Measurements from ENCODE around the gene FXYD2.
"Not testable (repeated sequence)": the region's sequence is repeated elsewhere in the genome, so short reads cannot be mapped to it uniquely, and the experiment has no call there.

Gene FXYD2

DNA sequence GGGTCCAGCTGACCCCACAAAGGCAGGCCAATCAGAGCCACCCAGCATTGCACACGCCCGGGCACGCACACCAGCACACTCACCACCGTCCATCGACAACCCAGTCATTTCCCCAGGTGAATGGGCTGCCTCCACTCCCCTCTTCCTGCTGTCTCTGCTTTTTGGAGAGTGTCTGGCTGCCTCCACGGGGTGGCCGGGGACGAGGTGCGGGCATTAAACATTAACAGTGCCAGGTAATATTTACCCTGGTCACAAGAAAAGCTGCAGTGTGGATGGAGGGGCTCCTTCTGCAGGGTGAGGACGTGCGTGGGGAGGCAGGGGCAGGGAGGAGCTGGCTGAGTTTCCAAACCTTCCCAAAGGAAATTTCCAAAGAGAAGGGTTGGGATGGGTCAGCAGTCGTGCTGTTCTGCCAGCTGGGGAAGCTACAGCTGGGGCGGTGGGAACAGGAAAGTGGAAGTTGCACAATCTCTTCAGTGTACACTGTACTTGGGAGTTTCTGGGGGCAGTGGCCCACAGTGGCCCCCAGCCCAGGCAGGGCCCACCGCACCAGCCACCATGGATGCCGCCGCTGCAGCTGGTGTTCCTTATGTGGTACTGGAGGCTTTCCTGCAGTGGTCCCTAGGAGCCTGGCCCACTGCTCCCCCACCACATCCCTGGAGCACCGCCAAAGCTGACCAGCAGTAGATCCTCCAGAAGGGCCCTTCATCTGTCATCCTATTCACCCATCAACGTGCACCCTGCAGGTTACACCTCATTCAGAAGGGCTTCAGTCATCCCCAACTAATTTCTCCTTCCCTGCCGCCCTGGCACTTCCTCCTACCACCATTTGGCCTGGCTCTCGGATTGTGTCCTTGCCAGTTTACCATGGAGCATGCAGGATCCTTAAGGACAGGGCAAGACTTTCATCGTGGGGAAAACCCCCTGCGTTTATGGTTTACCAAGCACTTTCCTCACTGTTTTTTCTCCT is at the start of gene FXYD2:
FXYD2 (minus strand) TSS at position 174 of the 967 bp plus-strand sequence; CDS start at position 108, 66 bp downstream.
- no peak for DNase-seq (ENCODE audit: low read depth)

DNA sequence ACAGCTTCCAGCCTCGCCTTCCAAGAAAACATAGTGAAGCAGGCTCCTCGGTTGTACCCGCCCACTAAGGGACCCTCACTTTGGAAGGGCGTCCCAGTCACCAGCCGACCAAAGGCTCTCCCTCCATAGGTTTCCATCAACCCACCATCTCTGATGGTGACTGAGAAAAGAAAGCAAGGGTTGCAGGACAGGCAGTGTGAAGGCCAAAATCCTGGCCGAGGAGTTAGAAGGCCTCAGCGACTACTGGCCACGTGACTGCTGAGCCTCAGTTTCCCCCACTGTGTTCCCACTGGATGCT is 49.2 kb upstream of the FXYD2 start:
- DNase-seq (ENCODE audit: low read depth) = no peak

DNA sequence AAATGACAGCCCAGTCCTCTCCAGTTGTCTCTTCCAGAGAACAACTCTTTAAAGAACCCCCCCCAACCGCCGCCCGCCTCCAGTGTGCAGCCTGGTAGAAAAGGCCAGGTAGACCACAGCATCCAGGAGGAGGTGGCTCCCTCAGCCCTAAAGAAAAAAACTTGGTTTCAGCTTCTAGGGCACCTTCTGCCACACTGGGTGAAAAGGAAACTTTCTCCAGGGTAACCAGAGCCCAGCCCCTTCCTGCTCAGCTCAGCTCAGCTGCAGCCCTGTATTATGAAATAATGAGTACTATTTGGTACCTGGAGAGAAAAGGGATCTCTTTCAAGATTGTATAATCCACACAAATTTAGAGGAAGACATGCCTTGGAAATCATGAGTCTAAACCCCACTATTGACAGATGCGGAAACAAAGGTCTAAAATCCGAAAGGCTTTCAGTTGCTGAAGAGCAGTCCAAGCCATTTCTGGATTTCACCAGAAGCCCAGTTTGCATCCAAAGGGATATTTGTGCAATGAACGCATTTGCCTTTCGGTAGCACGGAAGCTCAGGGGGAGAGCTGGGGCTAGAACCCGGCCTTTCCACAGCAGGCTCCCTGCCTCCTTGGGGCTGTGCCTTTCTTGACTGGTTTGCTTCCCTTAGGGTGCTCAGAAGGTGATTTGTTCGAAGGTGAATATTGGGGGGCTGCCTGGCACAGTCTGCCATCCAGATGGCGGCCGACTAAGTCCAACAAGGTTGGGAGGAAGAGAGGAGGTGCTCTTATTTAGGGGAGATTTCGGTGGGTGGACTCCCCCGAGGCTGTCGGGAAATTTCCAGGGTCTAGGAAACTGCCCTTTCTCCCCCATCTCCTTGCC is 48.7 kb upstream of the FXYD2 start:
- no peak for DNase-seq (ENCODE audit: low read depth)

DNA sequence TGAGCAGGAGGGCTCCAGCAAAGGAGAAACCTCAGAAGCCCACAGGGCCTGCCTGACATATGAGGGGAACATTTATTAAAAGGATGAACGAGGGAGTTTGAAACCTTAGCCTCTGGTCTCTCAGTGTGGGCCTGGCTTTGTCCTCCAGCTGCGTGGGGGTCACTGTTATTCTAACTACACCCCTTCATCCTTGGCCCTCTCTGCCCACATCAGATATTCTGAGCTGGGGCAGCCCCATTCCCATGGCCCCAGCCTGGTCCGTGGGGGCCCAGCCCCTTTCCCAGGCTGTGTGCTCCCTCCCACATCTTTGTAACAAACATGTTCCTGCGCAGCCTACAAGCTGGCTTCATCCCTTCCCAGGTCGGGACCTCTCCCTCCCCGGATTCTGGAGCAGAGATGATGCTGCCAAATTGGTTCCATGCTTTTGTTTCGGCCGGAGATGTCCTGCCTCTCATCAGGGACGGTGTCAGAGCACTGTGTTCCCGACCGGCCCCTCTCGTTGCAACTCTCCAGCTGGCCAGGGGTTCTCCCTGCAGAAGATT is 47.9 kb upstream of the FXYD2 start:
- no peak for DNase-seq (ENCODE audit: low read depth)

DNA sequence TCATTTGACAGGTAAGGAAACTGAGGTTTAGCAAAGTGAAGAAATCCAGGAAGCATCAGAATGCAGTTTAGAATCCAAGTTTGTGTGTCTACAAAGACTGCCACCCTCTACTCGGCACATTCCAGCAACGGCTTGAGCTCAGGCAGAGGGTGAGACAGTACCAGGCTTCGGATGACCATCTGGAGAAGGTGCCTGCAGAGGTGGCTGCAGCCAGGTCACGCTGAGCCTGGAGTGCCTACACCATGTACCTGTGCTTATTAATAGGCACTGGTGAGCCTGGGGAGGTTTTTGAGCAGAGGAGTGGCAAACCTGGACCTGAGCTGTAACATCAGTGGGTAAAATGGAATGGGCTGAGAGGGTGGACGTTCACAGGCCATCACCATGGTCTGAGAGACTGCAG is 47.2 kb upstream of the FXYD2 start:
- no peak for DNase-seq (ENCODE audit: low read depth)

DNA sequence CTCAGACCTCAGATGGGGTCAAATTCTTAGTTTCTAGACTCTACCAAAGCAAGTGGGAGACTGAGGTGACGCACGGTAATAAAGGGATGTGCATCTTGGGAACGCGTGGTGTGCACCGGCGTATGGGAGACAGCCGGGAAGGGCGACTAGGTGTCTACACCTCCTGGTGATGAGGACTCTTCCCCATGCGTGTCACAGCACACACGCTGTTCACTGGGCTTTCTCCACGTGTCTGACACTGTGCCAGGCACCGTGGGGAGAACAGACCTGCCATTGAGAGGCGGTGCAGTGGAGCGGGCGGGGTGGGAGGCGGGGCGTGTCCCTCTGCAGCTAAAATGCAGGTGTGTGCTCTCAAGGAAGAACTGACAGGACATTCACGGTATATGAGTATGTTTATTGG is 46.6 kb upstream of the FXYD2 start:
- DNase-seq (ENCODE audit: low read depth) = no peak

DNA sequence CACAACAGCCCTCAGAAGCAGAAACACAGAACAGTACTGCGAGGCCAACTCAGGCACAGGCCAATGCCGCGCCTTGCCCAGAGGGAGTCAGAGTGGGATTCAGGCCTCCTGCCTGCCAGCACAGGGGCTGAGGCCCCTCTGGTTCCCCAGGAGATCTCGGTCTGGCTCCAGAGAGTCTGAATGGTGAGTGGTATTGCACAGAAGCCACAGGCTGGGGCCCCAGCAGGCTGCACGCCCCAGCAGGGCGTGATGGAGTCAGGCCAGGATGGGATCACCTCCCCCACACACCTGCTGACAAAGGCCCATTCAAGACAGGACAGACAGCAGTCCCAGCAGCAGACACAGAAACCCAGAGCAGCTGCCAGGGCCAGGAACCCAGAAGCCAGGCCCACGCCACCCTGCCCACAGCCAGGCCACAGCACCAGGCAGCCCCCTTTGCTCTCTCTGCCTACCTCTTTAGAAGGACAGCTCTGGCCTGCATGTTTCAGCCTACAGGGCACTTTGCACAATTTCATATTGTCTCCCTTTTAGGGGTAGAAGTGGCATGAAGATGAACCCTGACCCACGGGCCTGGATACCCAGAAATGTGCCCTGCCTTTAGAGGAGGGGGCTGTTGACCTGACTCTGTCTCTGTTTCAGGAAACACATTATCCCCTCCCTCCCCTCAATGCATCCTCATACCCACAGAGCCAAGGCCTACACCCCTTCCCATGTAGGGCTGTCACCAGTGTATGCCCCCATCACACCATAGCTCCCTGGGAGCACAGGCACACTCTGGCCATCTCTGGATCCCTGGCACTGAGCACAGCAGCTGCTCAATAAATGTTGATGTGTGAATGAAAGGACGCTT is 45.8 kb upstream of the FXYD2 start:
- DNase-seq (ENCODE audit: low read depth) = no peak

DNA sequence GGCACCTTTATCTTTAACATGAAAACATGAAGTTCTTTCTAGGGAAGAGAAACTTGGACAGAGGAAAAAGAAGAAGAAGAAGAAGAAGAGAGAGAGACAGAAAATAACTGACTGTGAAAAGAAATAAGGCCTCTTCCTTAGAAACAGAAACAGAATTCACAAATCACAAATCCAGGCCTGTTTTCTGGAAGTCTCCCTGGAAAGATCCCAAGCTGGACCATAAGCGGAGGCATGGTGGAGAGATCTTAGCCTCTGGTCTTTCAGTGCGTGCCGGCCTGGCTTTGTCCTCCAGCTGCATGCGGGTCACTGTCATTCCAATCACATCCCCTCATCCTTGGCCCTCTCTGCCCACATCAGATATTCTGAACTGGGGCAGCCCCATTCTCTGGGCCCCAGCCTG is 45.1 kb upstream of the FXYD2 start:
- no peak for DNase-seq (ENCODE audit: low read depth)

DNA sequence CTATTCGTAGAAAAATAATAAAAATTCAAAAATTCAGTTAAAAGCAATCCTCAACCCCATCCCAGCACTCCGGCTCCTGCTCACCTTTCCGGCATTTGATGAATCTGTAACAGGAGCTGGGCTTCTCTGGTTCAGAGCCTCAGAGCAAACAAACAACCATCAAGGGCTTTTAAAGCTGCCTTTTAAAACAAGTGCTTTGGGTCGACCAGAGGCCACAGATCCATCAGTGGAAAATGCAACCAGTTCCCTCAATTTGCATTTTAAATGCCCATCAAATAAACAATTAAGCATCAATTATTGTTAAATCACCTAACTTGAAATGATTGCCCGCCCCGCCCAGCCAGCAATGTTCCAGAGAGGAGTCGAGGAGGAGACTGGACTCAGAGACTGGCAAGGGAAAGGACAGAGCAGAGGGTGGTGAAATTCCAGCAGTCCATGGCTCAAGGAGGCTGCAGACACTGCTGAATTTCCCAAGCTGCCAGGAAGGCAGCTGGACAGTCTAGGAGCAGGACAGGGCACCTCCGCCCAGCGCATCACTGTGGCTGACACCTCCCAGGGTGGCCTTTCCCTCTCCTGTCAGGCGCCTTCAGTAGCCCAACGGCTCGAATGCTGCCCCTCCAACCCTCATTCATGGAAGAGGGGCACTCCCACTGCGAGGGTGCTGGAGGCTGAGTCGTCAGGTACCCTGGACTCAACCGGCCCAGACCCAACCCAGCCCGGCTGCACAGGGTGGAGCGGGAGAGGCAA is 44.4 kb upstream of the FXYD2 start:
- DNase-seq (ENCODE audit: low read depth) = no peak

DNA sequence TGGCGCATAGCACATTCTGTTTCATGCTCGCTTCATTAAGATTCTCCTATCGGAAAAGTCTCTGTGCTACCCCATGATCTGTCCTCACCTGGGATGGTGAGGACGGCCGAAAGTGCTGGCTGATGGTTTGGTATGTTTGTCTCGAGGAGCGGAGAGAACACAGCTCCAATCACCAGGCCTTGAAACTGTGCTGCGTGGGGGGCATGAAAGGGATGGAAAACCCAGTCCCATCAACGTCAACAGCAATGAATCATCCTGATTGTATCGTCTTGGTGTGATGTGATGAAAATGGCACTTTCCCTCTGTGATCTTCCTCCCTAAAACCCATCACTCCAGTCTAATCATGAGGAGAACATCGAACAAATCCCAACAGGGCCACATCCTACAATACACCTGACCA is 43.5 kb upstream of the FXYD2 start:
- no peak for DNase-seq (ENCODE audit: low read depth)

DNA sequence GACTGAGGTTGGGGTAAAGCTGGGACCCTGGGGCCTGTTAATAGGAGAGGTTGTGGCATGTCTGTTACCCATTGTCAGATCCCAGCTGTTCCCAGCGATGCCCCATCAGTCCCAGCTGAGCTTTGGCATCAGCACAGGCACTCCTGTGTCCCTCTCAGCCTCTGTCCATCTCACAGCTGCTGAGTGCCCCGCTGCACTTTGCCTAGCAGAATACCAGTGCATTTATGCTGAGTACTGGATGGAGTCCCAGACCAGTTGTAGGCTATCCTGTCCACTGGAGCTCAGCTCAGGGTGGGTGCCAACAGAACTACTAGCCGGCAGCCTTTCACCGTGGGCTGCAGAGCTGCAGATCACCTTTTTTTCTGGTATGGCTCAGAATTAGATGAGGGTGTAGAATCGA is 42.0 kb upstream of the FXYD2 start:
- DNase-seq (ENCODE audit: low read depth) = no peak

DNA sequence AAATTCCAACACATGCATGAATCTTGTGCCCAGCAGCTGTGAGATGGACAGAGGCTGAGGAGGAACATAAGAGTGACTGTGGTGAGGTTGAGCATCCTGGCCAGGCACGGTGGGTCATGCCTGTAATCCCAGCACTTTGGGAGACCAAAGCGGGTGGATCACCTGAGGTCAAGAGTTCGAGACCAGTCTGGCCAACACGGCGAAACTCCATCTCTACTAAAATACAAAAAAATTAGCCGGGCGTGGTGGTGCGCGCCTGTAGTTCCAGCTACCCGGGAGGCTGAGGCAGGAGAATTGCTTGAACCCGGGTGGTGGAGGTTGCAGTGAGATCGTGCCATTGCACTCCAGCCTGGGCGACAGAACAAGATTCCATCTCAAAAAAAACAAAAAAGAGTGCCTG is 41.0 kb upstream of the FXYD2 start:
- not testable (repeated sequence) for DNase-seq (ENCODE audit: low read depth)

DNA sequence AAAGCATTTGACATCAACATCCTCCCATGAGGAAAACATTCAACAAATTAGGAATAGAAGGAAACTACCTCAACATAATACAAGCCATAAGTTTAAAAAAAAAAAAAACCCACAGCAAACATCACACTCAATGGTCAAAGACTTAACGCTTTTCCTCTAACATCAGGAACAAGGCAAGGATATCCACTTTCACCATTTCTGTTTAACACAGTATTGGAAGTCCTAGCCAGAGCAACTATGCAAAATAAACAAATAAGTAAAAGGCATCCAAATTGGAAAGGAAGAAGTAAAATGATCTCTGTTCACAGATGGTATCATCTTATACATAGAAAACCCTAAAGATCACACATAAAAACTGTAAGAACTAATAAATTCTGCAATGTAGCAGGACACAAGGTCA is 38.8 kb upstream of the FXYD2 start:
- DNase-seq (ENCODE audit: low read depth) = no peak

DNA sequence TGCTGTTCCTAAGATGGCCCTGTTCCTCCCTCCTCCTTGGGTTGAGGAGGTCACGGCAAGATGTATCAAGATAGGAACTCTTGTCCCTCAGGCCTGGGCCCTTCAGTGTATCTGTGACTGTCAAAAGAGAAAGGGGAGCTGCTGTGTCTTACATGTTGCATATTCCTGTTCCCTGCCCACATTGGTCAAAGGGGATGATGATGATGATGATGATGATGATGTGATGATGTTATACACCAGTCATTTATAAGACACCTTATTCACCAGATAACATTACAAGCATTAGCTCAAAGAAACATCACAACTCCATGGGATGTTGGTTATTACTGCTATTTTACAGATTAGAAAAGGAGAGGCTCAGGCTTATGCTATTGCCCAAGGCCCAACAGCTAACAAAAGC is 38.2 kb upstream of the FXYD2 start:
- no peak for DNase-seq (ENCODE audit: low read depth)

DNA sequence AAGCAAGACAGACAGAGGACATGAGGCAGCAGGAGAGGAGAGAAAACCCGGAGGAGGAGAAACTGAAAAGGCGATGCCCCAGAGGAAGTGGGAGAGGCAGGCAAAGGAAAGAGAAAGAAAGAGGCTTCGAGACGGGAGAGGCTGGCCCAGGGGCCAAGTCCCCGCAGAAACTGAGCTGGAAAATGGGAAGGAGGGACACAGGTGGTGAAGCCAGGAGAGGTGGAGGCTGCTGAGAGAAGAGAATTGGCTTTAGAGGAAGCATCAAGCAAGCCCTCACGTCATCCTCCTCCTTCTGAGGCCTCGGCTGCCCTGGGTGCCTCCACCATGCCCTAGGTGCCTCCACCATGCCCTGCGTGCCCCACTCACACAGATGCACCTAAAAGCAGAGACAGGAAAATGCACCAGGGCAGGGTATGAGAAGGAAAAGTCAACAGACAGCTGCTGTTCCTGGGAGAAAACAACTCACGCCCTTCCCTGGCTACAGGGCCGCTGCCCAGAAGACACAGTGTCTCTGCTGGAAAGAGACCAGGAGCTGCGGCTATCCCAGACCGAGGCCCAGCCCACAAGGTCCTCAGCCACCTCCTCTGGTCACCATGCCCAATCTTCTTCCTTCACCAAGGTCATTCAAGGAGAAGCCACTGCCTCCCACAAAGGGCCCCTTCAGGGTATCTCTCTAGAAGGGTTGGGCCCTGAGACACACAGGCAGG is 37.6 kb upstream of the FXYD2 start:
- no peak for DNase-seq (ENCODE audit: low read depth)

DNA sequence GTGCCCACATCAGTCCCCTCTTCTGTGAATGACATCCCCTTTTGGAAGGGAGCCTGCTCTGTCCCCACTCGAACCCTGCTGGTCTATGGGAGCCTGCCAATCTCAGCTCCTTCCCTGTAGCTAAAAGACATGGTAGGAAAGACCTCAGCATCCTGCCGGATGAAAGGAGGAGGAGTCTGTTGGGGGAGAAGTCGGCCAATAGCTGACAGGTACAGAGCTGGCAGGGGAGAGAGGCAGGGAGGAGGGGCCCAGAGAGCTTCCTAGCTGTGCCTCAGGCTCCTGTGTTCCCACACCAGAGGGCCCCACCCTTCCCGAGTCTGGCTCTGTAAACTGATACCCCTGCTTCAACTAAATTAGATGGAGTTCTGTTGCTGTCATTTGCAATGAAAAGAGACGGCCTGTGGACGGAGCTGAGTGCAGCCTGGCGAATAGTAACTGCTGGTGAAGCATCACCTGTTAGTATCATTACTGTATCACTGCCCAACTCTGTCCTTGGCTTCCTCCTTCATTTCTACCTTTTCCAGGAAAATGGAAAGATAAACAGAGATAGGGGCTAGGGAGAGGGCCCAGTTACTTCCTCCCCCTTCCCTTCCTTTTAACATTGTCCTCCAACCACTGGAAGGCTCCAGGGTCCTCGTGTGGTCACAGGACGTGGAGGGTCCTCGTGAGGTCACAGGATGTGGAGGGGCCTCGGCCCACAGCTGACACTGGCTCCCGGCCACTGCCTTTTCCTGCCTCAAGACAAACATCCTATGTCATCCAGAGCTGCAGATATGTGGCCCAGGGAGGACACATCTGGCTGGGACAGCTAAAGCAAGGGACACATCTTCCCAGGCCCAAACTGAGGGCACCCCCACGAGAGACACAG is 36.8 kb upstream of the FXYD2 start:
- no peak for DNase-seq (ENCODE audit: low read depth)

DNA sequence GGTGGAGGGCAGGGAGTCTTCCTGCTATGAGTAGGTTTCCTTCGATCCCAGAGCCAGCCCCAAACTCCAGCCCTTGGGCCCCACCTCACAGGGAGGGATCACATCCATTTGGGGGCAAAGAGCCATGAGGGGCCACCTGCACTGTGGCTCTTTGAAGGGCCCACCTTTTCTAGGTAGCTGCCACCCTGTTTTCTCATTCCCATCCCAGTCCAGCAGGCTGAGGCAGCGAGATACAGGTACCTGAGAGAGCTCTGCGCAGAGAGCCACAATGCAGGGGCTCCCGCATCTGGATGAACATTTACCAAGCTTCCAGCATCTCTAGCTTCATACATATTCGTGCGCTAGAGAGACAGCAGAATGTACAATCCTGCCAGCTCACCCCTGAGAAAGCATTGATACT is 35.6 kb upstream of the FXYD2 start:
- no peak for DNase-seq (ENCODE audit: low read depth)

DNA sequence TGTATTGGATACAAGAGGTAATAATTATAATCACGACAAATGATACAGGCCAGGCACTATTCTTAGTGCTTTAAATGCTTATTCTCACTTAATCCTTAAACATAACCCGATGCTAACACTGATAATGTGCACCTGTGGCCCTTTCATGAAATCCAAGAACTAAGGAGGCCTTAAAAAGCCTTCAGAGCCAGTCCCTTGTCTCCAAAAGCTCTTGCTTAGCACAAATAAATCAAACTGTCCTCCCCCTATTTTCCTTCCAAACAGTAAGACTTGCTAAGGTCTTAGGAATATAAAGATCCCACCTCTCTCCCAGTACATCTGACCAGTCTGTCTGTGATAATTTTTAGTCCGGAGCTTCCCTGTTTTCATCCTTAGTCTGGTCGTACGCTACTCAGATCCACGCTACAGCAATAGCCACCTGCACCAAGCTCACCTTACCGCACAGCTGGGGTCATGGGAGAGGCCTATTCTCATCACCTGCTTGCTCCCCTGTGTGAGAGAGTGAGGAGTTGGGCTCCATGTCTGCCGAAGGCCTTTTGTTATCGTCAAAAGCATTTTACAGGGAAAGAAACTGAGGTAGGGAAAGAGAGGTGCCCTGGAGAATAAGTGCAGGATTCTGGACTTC is 35.1 kb upstream of the FXYD2 start:
- no peak for DNase-seq (ENCODE audit: low read depth)

DNA sequence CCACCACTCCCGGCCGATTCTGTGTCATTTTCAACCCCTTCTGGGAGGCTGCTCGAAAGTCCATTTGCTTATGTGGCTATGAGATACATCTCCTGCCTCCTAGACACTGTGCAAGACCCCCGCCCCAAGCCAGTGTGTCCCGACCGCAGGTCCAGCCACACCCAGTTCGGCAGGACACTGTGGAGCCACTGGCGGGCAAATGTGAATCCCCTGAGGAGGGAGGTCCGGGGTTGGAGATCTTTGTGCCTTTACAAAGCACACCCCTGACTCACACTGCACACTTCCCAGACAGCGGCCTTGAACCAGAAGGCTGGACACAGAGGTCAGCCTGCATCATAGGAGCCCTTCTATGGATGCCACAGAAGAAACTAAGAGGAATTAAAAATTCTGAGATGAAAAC is 34.5 kb upstream of the FXYD2 start:
- no peak for DNase-seq (ENCODE audit: low read depth)
